ENCODE results near the gene C16orf90. TPM values are rescaled to one million over a fixed set of nuclear protein-coding genes. Genes with fewer than 3 reads are reported as not detected.

The C16orf90 gene
- total RNA-seq, 1 experiment from 2014 or later = not detected

GRCh38 chr16:3498988-3499387, 3.7 kb upstream of the C16orf90 start:
- CTCF ChIA-PET = no interaction called here
- intact Hi-C loops (cut with micrococcal nuclease) = no loop called here

GRCh38 chr16:3497771-3498170, 2.5 kb upstream of the C16orf90 start:
- Histone ChIP-seq H3K27me3 (ENCODE audit: low read length) (no peaks in the 10 kb centered on the region), H3K27ac (ENCODE audit: low read length) (no peak overlapping the region), H3K4me2 (ENCODE audit: low read length) (no peak overlapping the region), H3K9ac (ENCODE audit: low read length) (no peak overlapping the region), H3K4me1 (ENCODE audit: insufficient read depth, low read length) (peaks cover 4% of the 10 kb centered on the region; the same call in 1 of the 2 replicates), H3K9me3 (ENCODE audit: low read length) (no peaks in the 10 kb centered on the region), H3K4me3 (ENCODE audit: low read length) (no peak overlapping the region), H3F3A (ENCODE audit: low read length, unreplicated experiment) (no peaks in the 10 kb centered on the region), H3K9me2 (replicated peaks; ENCODE audit: low read length) (no peaks in the 10 kb centered on the region), H3K36me3 (ENCODE audit: low read depth, low read length) (no peaks in the 10 kb centered on the region), H2AFZ (ENCODE audit: low read length) (no peak overlapping the region), H3K79me2 (ENCODE audit: low read length) (peaks cover 6% of the 10 kb centered on the region), H4K20me1 (ENCODE audit: low read length) (no peaks in the 10 kb centered on the region)
- ChIA-PET POLR2A (ENCODE audit: unreplicated experiment) (no interaction called here), CTCF (no interaction called here)
- DNase-seq = no peak
- no TSS peak for BruUV-seq (replicated peaks)
- no peak for TF ChIP-seq EZH2 (IDR thresholded peaks at IDR 0.05; ENCODE audit: low read length, unreplicated experiment)
- no peak for TF ChIP-seq EZH2phosphoT487 (IDR thresholded peaks at IDR 0.05; ENCODE audit: borderline replicate concordance, low read length)
- TF ChIP-seq CTCF (conservative IDR thresholded peaks at IDR 0.05; ENCODE audit: low read depth, low read length) = no peak
- no peak for ATAC-seq
- intact Hi-C loops (cut with micrococcal nuclease) = no loop called here

More at GRCh38 chr16:3498988-3499387, 3.7 kb upstream of the C16orf90 start:
- Histone ChIP-seq H3K4me1 (ENCODE audit: insufficient read depth, low read length) (peaks cover 4% of the 10 kb centered on the region; the same call in 1 of the 2 replicates), H3K27ac (ENCODE audit: low read length) (no peak overlapping the region), H3K9me3 (ENCODE audit: low read length) (no peaks in the 10 kb centered on the region), H3K9me2 (replicated peaks; ENCODE audit: low read length) (no peaks in the 10 kb centered on the region), H4K20me1 (ENCODE audit: low read length) (no peaks in the 10 kb centered on the region), H3K9ac (ENCODE audit: low read length) (no peak overlapping the region), H3K4me3 (ENCODE audit: low read length) (no peak overlapping the region), H3K36me3 (ENCODE audit: low read depth, low read length) (no peaks in the 10 kb centered on the region), H2AFZ (ENCODE audit: low read length) (no peak overlapping the region), H3F3A (ENCODE audit: low read length, unreplicated experiment) (no peaks in the 10 kb centered on the region), H3K79me2 (ENCODE audit: low read length) (peaks cover 6% of the 10 kb centered on the region), H3K27me3 (ENCODE audit: low read length) (no peaks in the 10 kb centered on the region), H3K4me2 (ENCODE audit: low read length) (no peak overlapping the region)
- no peak for DNase-seq
- POLR2A ChIA-PET (ENCODE audit: unreplicated experiment) = no interaction called here
- TF ChIP-seq EZH2phosphoT487 (IDR thresholded peaks at IDR 0.05; ENCODE audit: borderline replicate concordance, low read length) (no peak), CTCF (conservative IDR thresholded peaks at IDR 0.05; ENCODE audit: low read depth, low read length) (no peak), EZH2 (IDR thresholded peaks at IDR 0.05; ENCODE audit: low read length, unreplicated experiment) (no peak)
- no TSS peak for BruUV-seq (replicated peaks)
- ATAC-seq = no peak

DNA sequence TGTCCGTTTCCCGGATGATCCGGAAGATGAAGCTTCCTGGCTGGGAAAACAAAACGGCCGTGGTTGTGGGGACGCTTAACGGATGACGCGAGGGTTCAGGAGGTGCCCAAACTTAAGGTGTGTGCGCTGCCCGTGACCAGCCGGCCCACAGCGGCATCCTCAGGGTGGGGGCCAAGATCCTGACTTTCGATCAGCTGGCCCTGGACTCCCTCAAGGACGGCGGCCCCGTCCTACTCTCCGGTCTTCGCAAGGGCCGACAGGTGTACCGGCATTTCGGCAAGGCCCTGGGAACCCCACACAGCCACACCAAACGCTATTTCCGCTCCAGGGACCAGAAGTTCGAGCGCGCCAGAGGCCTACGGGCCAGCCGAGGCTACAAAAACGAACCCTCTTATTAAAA, 1.1 kb upstream of the C16orf90 start:
- no peak for ATAC-seq
- Histone ChIP-seq H4K20me1 (ENCODE audit: low read length) (no peaks in the 10 kb centered on the region), H3K4me3 (ENCODE audit: low read length) (no peak overlapping the region), H2AFZ (ENCODE audit: low read length) (no peak overlapping the region), H3K27me3 (ENCODE audit: low read length) (no peaks in the 10 kb centered on the region), H3K9me2 (replicated peaks; ENCODE audit: low read length) (no peaks in the 10 kb centered on the region), H3F3A (ENCODE audit: low read length, unreplicated experiment) (no peaks in the 10 kb centered on the region), H3K79me2 (ENCODE audit: low read length) (no peaks in the 10 kb centered on the region), H3K36me3 (ENCODE audit: low read depth, low read length) (no peaks in the 10 kb centered on the region), H3K9ac (ENCODE audit: low read length) (no peak overlapping the region), H3K4me2 (ENCODE audit: low read length) (no peak overlapping the region), H3K27ac (ENCODE audit: low read length) (no peak overlapping the region), H3K9me3 (ENCODE audit: low read length) (no peaks in the 10 kb centered on the region), H3K4me1 (ENCODE audit: insufficient read depth, low read length) (no peaks in the 10 kb centered on the region)
- POLR2A ChIA-PET (ENCODE audit: unreplicated experiment) = no interaction called here
- no peak for DNase-seq
- CTCF ChIA-PET = no interaction called here
- intact Hi-C loops (cut with micrococcal nuclease) = no loop called here
- no TSS peak for BruUV-seq (replicated peaks)
- TF ChIP-seq EZH2phosphoT487 (IDR thresholded peaks at IDR 0.05; ENCODE audit: borderline replicate concordance, low read length) (no peak), EZH2 (IDR thresholded peaks at IDR 0.05; ENCODE audit: low read length, unreplicated experiment) (no peak), CTCF (conservative IDR thresholded peaks at IDR 0.05; ENCODE audit: low read depth, low read length) (no peak)

All from PC-3 (cell line).